B cell (primary cell): ENCODE data around the gene PLA2G4E. TPM values are rescaled to one million over a fixed set of nuclear protein-coding genes. Genes with fewer than 3 reads are reported as not detected.

Experiments used
- ATAC-seq: fragments of 200-7000 bp; cut with Tn5 transposase; one replicate; pipeline ENCODE4 v1.10.0; 2021; ENCODE audit warnings: low read depth, mild to moderate bottlenecking, moderate number of reproducible peaks, moderate library complexity
- CTCF ChIA-PET: fragments of 350-600 bp; sonication (Branson Sonifier 250); formaldehyde crosslinking; loops from one replicate; lab custom pipeline; 2021; ENCODE audit warnings: antibody characterized with exemption, inconsistent platforms; lab: Charles Lee
- POLR2A ChIA-PET: fragments of 350-600 bp; sonication (Branson Sonifier 250); formaldehyde crosslinking; loops from one replicate; lab custom pipeline; 2021; ENCODE audit warnings: antibody characterized with exemption; lab: Charles Lee
- DNase-seq: peaks from one replicate; pipeline ENCODE4 v3.0.0; 2013
- H2AFZ ChIP-seq: 2 replicates; pipeline ENCODE4 v1.6.1; 2012; ENCODE audit warnings: mild to moderate bottlenecking, low read depth, low read length; ENCODE audit not compliant: insufficient read depth, poor library complexity, severe bottlenecking
- H3K27ac ChIP-seq, 2 donors: 1 replicate in 1 of 2; 2 replicates in 1 of 2; pipeline ENCODE4 v1.5.1; 2012 to 2013; ENCODE audit warnings: low read length in 2 of 2, mild to moderate bottlenecking in 2 of 2, moderate library complexity in 1 of 2
- H3K27me3 ChIP-seq, 4 experiments: fragments of 200-600 bp in 1 of 4; sonication (generic) in 1 of 4; replicated peaks in 1 of 4; 1 replicate in 2 of 4; 2 replicates in 2 of 4; pipeline versions ENCODE4 v1.6.1 to v1.7.0; 2013 to 2016; ENCODE audit warnings: low read length in 3 of 4, mild to moderate bottlenecking in 2 of 4, mixed read lengths in 1 of 4, moderate library complexity in 1 of 4; ENCODE audit not compliant: insufficient read depth in 4 of 4, control insufficient read depth in 3 of 4; ENCODE audit errors: control extremely low read depth in 1 of 4
- H3K36me3 ChIP-seq, 2 experiments: replicated peaks in 1 of 2; 1 replicate in 1 of 2; 2 replicates in 1 of 2; pipeline versions ENCODE4 v1.6.1 to v1.7.1; 2013; ENCODE audit warnings: low read length in 1 of 2; ENCODE audit not compliant: insufficient read depth in 2 of 2, control insufficient read depth in 1 of 2; ENCODE audit errors: control extremely low read depth in 1 of 2, extremely low read depth in 1 of 2
- H3K4me1 ChIP-seq, 2 donors: fragments of 200-600 bp in 1 of 2; sonication (generic) in 1 of 2; 1 replicate in 1 of 2; 2 replicates in 1 of 2; pipeline versions ENCODE4 v1.5.1 to v1.6.1; 2013 to 2017; ENCODE audit warnings: low read length in 2 of 2; ENCODE audit not compliant: control insufficient read depth in 2 of 2, insufficient read depth in 2 of 2
- H3K4me2 ChIP-seq: replicated peaks from 2 replicates; pipeline ENCODE3; 2012; ENCODE audit warnings: mild to moderate bottlenecking, low read depth, low read length; ENCODE audit not compliant: poor library complexity, severe bottlenecking
- H3K4me3 ChIP-seq, 5 experiments: fragments of 200-600 bp in 1 of 5; sonication (generic) in 1 of 5; 1 replicate in 3 of 5; 2 replicates in 2 of 5; pipeline versions ENCODE4 v1.5.1 to v1.7.0; 2011 to 2016; ENCODE audit warnings: low read length in 4 of 5, mild to moderate bottlenecking in 4 of 5, low read depth in 2 of 5, control low read depth in 1 of 5, moderate library complexity in 1 of 5; ENCODE audit not compliant: insufficient read depth in 1 of 5; ENCODE audit errors: control extremely low read depth in 1 of 5, extremely low read depth in 1 of 5
- H3K79me2 ChIP-seq: fragments of 200-600 bp; sonication (generic); one replicate; pipeline ENCODE4 v1.6.0; 2016; ENCODE audit warnings: low read length; ENCODE audit not compliant: control insufficient read depth, insufficient read depth
- H3K9ac ChIP-seq: fragments of 200-600 bp; sonication (generic); 2 replicates; pipeline ENCODE4 v1.6.1; 2017; ENCODE audit warnings: mild to moderate bottlenecking, low read length, moderate library complexity
- H3K9me3 ChIP-seq, 3 donors: one replicate each; pipeline versions ENCODE4 v1.6.1 to v1.7.1; 2013; ENCODE audit warnings: low read length in 2 of 3; ENCODE audit not compliant: control insufficient read depth in 2 of 3, insufficient read depth in 1 of 3; ENCODE audit errors: control extremely low read depth in 1 of 3
- H4K20me1 ChIP-seq: 2 replicates; pipeline ENCODE4 v1.6.0; 2012; ENCODE audit warnings: mild to moderate bottlenecking, low read length; ENCODE audit not compliant: insufficient read depth, control insufficient read depth, poor library complexity, severe bottlenecking
- H3K27ac Mint-ChIP-seq: one replicate; pipeline ENCODE4 v1.8.0; 2021; ENCODE audit warnings: mixed read lengths
- H3K27me3 Mint-ChIP-seq: one replicate; pipeline ENCODE4 v1.8.0; 2021; ENCODE audit warnings: mixed read lengths
- H3K4me1 Mint-ChIP-seq: one replicate; pipeline ENCODE4 v1.8.0; 2021; ENCODE audit warnings: mixed read lengths
- H3K4me3 Mint-ChIP-seq: one replicate; pipeline ENCODE4 v1.8.0; 2021; ENCODE audit warnings: mixed read lengths
- H3K9me3 Mint-ChIP-seq: one replicate; pipeline ENCODE4 v1.8.0; 2022; ENCODE audit warnings: mixed read lengths; ENCODE audit not compliant: insufficient read depth
- EZH2 ChIP-seq: IDR thresholded peaks from 2 replicates; pipeline ENCODE4 v1.6.1; 2012; ENCODE audit warnings: borderline replicate concordance, low read depth, mild to moderate bottlenecking, moderate library complexity, low read length; ENCODE audit not compliant: insufficient read depth, poor library complexity, severe bottlenecking
- WGBS: methylation state at CpG from one replicate; pipeline ENCODE4 v1.1.5; 2013; ENCODE audit warnings: missing lambda C conversion rate; ENCODE audit not compliant: insufficient coverage; 5-methylcytosine and 5-hydroxymethylcytosine counted together
- intact Hi-C: fragments of 100-400 bp; cut with micrococcal nuclease; formaldehyde crosslinking; loops from one replicate; pipeline ENCODE4 v1.10.0; 2022
- polyA plus RNA-seq: library from polyadenylated mRNA; depleted of rRNA; stranded (reverse); fragments of >200 nt; gene quantifications from 2 replicates; pipeline ENCODE4 v1.2.3, GENCODE V29; 2012
- total RNA-seq, 2 donors: library from RNA; stranded (reverse); fragments of 120-200 nt in 1 of 2; gene quantifications; 1 replicate in 1 of 2; 2 replicates in 1 of 2; pipeline versions ENCODE4 v1.2.3 to v1.2.4, GENCODE V29; 2013 to 2022
- TF ChIP-seq, protein P1 (sequence below): fragments of 200-600 bp; IDR thresholded peaks from one replicate; pipeline ENCODE4 v1.8.0; 2022; ENCODE audit warnings: antibody characterized with exemption, mild to moderate bottlenecking

PLA2G4E gene
- total and polyA plus RNA-seq, 2 donors (not counting 1 experiment from before 2014, with no cell fraction given): not detected

DNA sequence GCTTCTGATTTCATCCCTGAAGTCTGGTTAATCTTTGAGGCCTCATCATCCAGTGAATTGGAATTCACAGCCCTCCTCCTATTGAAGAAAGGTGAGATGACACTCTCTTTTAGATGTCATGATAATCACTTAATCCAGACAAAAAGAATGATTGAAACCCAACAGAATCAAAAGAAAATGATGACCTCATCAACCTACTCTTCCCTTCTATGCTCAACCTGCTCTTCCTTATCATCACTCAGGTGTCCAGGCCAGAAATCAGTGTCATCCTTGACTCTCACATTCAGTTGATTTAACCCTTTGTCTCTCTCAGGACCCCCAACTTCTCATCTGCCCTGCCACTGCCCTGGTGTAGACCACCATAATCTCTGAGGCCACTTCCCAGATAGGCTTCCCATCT, 11.8 kb downstream of the PLA2G4E start:
- TF ChIP-seq, protein P1, sequence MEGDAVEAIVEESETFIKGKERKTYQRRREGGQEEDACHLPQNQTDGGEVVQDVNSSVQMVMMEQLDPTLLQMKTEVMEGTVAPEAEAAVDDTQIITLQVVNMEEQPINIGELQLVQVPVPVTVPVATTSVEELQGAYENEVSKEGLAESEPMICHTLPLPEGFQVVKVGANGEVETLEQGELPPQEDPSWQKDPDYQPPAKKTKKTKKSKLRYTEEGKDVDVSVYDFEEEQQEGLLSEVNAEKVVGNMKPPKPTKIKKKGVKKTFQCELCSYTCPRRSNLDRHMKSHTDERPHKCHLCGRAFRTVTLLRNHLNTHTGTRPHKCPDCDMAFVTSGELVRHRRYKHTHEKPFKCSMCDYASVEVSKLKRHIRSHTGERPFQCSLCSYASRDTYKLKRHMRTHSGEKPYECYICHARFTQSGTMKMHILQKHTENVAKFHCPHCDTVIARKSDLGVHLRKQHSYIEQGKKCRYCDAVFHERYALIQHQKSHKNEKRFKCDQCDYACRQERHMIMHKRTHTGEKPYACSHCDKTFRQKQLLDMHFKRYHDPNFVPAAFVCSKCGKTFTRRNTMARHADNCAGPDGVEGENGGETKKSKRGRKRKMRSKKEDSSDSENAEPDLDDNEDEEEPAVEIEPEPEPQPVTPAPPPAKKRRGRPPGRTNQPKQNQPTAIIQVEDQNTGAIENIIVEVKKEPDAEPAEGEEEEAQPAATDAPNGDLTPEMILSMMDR: no peak
- TF ChIP-seq EZH2: no peak
- intact Hi-C loops: no loop called here
- ATAC-seq: no peak
- DNase-seq: no peak
- no peak overlapping the region for H2AFZ ChIP-seq
- H3K4me2 ChIP-seq: no peak overlapping the region
- H4K20me1 ChIP-seq: no peaks in the 10 kb centered on the region
- peaks cover 0 to 6% of the 10 kb centered on the region in 2 donors for H3K4me1 ChIP-seq
- no peak overlapping the region for H3K27ac ChIP-seq
- no peak overlapping the region for H3K4me3 Mint-ChIP-seq
- no peaks in the 10 kb centered on the region for H3K36me3 ChIP-seq
- H3K27me3 Mint-ChIP-seq: no peaks in the 10 kb centered on the region
- H3K27me3 ChIP-seq: no peaks in the 10 kb centered on the region
- CTCF ChIA-PET: interaction anchor here (1.3 kb wide), 1 partner anchor 19 kb away, joined by 3 read pairs; no protein-coding TSS in a partner anchor
- peaks cover 4% of the 10 kb centered on the region for H3K4me1 Mint-ChIP-seq
- no peaks in the 10 kb centered on the region for H3K9me3 Mint-ChIP-seq
- POLR2A ChIA-PET: no interaction called here
- H3K79me2 ChIP-seq: no peaks in the 10 kb centered on the region
- no peak overlapping the region for H3K27ac Mint-ChIP-seq
- no peak overlapping the region for H3K9ac ChIP-seq
- no peaks in the 10 kb centered on the region for H3K9me3 ChIP-seq
- H3K4me3 ChIP-seq: no peak overlapping the region

DNA sequence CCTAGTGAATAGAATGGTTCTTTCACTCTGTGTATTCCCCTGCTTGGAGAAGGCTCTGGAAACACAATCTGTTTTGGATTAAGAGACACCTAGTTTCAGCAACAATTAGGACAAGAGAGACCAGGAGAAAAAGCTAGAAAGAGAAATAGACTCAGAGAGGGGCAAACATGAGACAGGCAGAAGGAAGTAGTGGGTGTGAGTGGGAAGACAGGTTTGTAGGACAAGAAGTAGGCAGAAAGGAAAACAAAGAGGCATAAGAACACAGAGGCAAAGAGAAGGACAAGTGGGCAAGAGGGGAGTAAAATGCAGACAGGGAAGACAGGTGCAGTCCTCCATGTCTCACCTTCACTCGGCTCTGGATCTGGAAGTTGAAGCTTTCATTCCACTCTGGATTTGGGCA, 13.5 kb downstream of the PLA2G4E start:
- DNase-seq (no peak), ATAC-seq (no peak)
- no peak overlapping the region for H3K27ac Mint-ChIP-seq
- no peaks in the 10 kb centered on the region for H3K36me3 ChIP-seq
- H3K9me3 Mint-ChIP-seq: no peaks in the 10 kb centered on the region
- TF ChIP-seq EZH2: no peak
- TF ChIP-seq, protein P1: no peak
- no peak overlapping the region for H3K4me3 Mint-ChIP-seq
- H3K27me3 Mint-ChIP-seq: no peaks in the 10 kb centered on the region
- no peak overlapping the region for H3K9ac ChIP-seq
- H3K79me2 ChIP-seq: no peaks in the 10 kb centered on the region
- H3K9me3 ChIP-seq: no peaks in the 10 kb centered on the region
- H3K27me3 ChIP-seq: peaks cover 0 to 3% (median 0%) of the 10 kb centered on the region in 4 experiments
- peaks cover 0 to 6% of the 10 kb centered on the region in 2 donors for H3K4me1 ChIP-seq
- H4K20me1 ChIP-seq: no peaks in the 10 kb centered on the region
- ChIA-PET POLR2A (no interaction called here), CTCF (no interaction called here)
- peaks cover 4% of the 10 kb centered on the region for H3K4me1 Mint-ChIP-seq
- H3K27ac ChIP-seq: no peak overlapping the region
- no peak overlapping the region for H3K4me2 ChIP-seq
- H3K4me3 ChIP-seq: no peak overlapping the region
- H2AFZ ChIP-seq: no peak overlapping the region
- WGBS: 75% methylated on average over 1 of the region's 1 CpG
- intact Hi-C loops: no loop called here
